GM12873 (cell line): ENCODE data around the gene OR2T29.
"Not testable (repeated sequence)": the region's sequence is repeated elsewhere in the genome, so short reads cannot be mapped to it uniquely, and the experiment has no call there.

Experiments
- CTCF ChIP-seq: IDR thresholded peaks from 2 replicates; pipeline ENCODE4 v1.5.1; 2012; ENCODE audit warnings: low read depth, mild to moderate bottlenecking, moderate library complexity, low read length, control low read depth; ENCODE audit not compliant: insufficient read depth; ENCODE audit errors: missing control alignments

OR2T29 gene

DNA sequence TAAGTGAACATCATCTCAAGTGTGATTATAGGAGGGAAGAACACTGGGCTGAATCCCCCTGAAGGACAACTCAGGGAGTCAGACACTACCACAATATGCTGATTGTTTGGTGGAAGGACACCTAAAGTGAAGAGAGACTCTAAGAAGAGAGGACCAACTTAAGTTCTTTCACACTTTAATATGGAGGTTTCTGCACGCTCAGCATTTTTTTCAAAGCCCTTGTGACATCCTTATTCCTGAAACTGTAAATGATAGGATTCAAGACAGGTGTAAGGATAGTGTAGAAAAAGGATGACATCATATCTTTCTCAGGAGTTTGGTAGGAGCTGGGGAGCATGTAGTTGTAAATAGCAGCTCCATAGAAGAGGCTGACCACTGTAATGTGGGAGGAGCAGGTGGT is 30.1 kb upstream of the OR2T29 start:
- TF ChIP-seq CTCF = no peak

GRCh38 chr1:248590055-248590454 is 27.5 kb upstream of the OR2T29 start:
- TF ChIP-seq CTCF = no peak

DNA sequence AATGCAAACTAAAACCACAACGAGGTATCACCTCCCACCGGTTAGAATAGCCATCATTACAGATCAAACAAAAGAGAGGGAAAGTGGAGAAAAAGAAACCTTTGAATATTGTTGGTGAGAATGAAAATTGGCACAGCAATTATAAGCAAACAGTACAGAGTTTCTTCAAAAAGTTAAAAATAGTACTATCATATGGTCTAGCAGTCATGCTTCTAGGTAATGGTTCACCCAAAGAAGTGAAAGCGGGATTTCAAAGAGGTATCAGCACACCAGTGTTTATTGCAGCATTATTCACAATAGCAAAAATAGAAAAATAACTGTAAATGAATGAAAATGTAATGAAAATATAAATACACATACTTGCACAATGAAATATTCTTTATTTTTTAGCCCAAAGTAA is 26.8 kb upstream of the OR2T29 start:
- TF ChIP-seq CTCF = no peak

DNA sequence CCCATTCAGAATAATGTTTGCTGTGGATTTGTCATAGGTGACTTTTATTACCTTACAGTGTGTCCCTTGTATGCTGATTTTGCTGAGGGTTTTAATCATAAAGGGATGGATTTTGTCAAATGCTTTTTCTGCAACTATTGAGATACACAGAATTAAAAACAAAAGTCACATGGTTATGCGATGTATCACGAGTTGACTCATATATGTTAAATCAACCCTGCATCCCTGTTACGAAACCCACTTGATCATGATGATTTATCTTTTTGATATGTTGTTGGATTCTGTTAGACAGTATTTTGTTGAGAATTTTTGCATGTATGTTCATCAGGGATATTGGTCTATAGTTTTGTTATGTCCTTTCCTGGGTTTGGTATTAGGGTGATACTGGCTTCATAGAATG is 22.7 kb upstream of the OR2T29 start:
- no peak for TF ChIP-seq CTCF

- no peak for TF ChIP-seq CTCF
These were observed 13.8 kb upstream of the OR2T29 start for GRCh38 chr1:248576260-248576980.

DNA sequence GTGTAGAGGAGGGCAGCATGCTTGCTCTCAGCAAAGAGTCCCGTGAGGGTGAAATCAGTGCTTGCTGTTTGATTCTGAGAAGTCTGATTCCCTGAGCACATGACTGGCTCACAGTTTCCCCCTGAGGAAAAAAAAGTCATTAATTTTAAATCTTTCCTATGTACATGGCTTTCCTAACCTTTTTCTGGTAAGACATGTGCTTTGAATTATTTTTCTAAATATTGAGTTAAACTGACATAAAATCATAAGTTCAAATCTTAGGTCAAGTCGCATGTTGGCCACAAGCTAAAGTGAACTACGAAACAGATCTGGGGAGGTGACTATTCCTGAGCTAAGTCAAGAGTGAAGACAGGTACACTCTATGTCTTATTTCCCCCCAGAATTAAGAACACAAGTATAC is 12.1 kb upstream of the OR2T29 start, which contains the start of gene OR2T34:
TSS of gene OR2T34 (minus strand) at position 101 of the 400 bp plus-strand sequence. CDS start at position 101, 0 bp downstream.
- TF ChIP-seq CTCF = not testable (repeated sequence)

DNA sequence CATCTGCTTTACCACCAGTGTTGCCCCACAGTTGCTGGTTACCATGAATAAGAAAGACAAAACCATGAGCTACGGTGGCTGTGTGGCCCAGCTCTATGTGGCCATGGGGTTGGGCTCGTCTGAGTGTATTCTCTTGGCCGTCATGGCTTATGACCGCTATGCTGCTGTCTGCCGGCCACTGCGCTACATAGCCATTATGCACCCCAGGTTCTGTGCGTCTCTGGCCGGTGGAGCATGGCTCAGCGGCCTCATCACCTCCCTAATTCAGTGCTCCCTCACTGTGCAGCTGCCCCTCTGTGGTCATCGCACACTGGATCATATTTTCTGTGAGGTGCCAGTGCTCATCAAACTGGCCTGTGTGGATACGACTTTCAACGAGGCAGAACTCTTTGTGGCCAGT is 40.7 kb downstream of the OR2T29 start:
- TF ChIP-seq CTCF = no peak

GRCh38 chr1:248507773-248508172 is 54.8 kb downstream of the OR2T29 start, which contains the start of gene OR2G6:
Gene OR2G6 (plus strand): TSS chr1:248508073. CDS start chr1:248521647, 13,574 bp downstream.
- not testable (repeated sequence) for TF ChIP-seq CTCF
